NCI-H2171 treated with DMSO at 0.1 percent for 48 hours (cell line): ENCODE measurements around the gene ZNF462.
"Not testable (repeated sequence)": the region's sequence is repeated elsewhere in the genome, so short reads cannot be mapped to it uniquely, and the experiment has no call there.

ENCODE experiments used
- DNase-seq: peaks from one replicate; lab custom pipeline; 2025; lab: John Stamatoyannopoulos, UW

Gene ZNF462

DNA sequence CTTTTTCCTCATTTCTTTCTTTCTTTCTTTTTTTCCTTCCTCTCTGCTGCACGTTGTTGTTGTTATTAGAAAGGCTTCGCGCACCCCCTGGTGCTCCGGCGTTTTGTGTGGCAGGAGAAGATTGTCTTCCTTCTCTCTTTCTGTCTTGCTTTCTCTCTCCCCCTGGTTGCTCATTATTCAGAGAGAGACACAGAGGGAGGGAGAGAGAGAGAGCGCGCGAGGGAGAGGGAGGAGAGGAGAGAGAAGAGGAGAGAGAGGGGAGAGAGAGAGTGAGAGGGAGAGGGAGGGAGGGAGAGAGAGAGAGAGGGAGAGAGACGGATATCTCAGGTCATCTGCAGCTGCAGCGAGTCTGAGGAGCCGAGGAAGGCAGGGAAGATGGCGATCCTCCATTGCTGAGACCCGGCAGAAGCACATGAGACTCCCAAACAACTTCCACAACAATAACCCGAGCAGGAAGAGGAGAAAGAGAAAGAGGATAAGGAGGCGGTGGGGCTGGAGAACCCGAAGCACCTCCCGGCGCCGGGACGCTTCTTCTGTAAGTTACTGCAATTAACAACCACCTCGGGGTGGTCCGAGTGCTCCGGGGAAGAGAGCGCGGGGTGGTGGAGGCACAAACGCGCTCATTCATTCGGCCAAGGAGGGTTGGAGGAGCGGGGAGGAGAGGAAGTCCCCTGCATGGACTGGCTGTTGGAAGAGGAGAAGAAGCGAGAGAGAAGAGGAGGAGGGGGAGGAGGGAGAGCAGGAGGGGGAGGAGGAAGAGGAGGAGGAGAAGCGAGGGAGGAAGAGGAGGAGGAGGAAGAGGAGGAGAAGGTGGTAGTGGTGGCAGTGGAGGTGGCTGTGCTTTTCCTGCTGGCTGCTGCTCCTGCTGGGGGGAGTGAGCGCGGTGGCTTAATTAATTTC lies at the start of gene ZNF462:
Gene ZNF462 (plus strand): TSS at position 346 of the 900 bp plus-strand sequence. CDS start 60,218 bp downstream, outside the sequence.
- peak; percentile 82 for DNase-seq

- no peak for DNase-seq
Observed at GRCh38 chr9:106816524-106816923, 46.4 kb upstream of the ZNF462 start.

GRCh38 chr9:106818034-106818433 lies 44.9 kb upstream of the ZNF462 start:
- no peak for DNase-seq

DNA sequence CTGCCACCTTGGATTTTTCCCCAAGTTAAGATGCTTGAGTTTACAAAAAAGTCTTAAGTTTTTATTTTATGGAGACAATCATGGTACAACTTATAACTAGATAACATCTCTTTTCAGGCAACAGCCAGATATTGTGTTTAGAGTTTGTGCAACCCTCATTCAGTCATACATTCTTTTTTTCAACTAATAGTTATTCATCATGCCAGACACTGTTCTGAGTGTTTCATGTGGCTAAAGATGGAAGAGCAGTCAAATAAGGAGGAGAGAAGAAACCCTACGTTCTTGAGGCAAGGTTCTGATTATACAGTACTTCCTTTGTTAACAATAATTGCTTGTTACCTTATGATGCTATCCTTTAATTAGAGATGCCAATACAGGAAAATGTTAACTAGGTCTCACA lies 42.1 kb upstream of the ZNF462 start:
- no peak for DNase-seq

DNA sequence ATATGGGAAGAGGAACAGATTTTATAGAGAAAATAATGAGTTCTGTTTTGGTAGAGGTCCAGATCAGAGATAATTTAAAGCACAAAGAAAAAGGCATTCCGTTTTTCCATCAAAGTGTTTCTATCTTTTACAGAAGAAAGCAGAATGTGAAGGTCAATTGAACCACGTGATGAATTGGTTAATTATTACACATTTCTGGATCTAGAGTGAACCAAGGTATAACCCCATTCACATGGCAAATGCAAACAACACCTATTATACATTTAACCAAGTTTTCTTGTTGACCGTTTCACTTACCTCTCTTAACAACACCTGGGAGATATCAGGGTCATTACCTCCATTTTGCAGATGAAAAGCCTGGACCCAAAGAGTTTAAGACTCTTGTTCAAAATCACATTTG lies 34.9 kb upstream of the ZNF462 start:
- DNase-seq = no peak

GRCh38 chr9:106828965-106829364 lies 34.0 kb upstream of the ZNF462 start:
- no peak for DNase-seq

- no peak for DNase-seq
Observed at GRCh38 chr9:106829666-106830408, 33.1 kb upstream of the ZNF462 start.

- DNase-seq = no peak
Observed at GRCh38 chr9:106830527-106831150, 32.3 kb upstream of the ZNF462 start.

DNA sequence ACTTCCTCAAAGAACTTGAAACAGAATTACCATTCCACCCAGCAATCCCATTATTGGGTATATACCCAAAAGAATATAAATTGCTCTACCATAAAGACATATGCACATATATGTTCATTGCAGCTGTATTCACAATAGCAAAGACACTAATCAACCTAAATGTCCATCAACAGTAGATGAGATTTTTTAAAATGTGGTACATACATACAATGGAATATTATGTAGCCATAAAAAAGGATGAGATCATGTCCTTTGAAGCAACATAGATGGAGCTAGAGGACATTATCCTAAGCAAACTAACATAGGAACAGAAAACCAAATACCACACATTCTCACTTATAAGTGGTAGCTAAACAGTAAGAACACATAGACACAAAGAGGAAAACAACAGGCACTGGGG lies 28.1 kb upstream of the ZNF462 start:
- DNase-seq = no peak

GRCh38 chr9:106835840-106836239 lies 27.1 kb upstream of the ZNF462 start:
- DNase-seq = no peak

GRCh38 chr9:106843371-106843770 lies 19.6 kb upstream of the ZNF462 start:
- peak; percentile 17 for DNase-seq

- DNase-seq = no peak
Observed at GRCh38 chr9:106846307-106846706, 16.7 kb upstream of the ZNF462 start.

GRCh38 chr9:106846857-106847256 lies 16.1 kb upstream of the ZNF462 start:
- DNase-seq = no peak

GRCh38 chr9:106851640-106852039 lies 11.3 kb upstream of the ZNF462 start:
- not testable (repeated sequence) for DNase-seq

- no peak for DNase-seq
Observed at GRCh38 chr9:106857811-106858470, 5.0 kb upstream of the ZNF462 start.

DNA sequence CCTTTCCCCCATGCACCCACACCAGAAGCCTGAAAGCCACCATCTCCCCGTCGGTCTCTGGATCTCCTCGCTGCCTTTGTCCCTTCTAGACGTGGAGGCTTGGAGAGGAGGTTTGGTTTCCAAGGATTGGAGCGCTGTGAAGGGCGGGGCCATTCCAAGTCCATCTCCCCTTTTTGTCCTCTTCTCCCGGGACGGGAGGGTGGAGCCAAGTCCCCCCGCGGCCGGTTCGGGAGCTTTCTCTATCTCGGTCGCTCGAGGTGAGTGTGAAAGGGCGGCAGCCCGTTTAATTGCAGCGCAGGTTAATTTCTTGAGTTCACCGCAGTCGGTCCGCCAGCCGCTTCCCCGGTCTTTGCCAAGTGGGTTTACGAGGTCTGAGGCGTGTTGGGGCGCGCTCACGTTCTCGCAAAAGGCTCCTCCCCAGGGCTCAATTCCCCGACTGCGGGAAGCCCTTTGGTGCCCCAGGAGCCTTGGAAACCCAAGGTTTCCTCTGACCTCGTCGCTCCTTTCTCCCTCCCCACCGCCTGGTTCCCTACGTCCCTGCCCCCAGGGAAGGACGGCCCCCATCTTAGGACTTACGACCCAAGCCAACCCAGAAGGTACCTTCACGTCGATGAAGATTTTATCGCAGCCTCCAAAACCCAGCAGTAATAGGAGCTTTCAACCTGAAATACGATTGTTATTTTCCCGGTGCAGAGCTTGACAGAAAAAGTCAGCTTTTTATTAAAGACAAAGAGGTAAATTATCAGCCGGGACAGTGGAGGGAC lies 2.8 kb upstream of the ZNF462 start:
- peak; percentile 82 for DNase-seq

DNA sequence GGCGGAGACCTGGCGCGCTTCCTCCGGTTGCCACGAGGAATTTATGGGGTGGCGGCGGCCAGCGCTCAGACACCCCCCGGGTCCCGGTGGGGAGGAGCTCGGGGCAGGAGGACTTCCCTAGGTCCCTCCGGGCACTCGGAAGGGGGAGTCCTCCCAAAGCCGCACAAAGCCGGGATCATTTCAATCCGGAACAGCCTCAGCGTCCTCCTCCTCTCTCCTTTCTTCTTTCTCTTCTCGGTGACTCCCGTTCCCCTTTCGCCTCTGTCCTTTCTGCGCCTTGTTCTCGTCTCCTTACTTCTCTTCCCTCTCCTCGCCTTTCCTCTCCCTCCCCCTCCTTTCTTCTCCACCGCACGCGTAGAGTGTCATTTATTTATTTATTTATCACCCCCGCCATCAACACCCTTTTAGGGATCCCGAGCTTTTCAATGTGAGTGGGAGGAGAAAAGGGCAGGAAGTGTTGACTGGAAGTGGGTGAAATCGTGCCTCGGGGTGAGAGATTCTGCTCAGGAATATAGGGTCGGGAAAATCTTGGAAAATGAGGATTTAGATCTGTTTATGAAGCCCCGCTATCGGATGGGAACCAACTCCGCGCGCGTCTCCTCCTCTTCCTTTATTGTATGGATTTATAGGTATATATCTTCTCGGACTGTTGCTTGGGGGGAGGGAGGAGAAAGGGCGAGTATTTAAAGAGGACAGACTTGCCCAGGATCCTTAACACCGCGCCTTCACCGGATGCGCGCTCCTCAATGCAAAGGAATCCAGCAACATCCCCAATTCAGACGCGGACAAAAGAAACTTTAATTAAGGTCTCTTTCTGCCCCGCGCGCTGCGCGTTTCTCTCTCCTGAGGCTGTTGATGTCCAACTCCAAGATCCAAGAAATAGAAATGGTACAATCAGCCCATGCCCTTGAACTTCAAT lies 2.0 kb upstream of the ZNF462 start:
- DNase-seq = peak; percentile 72

- DNase-seq = no peak
Observed at GRCh38 chr9:106861640-106862109, 1.3 kb upstream of the ZNF462 start.

DNA sequence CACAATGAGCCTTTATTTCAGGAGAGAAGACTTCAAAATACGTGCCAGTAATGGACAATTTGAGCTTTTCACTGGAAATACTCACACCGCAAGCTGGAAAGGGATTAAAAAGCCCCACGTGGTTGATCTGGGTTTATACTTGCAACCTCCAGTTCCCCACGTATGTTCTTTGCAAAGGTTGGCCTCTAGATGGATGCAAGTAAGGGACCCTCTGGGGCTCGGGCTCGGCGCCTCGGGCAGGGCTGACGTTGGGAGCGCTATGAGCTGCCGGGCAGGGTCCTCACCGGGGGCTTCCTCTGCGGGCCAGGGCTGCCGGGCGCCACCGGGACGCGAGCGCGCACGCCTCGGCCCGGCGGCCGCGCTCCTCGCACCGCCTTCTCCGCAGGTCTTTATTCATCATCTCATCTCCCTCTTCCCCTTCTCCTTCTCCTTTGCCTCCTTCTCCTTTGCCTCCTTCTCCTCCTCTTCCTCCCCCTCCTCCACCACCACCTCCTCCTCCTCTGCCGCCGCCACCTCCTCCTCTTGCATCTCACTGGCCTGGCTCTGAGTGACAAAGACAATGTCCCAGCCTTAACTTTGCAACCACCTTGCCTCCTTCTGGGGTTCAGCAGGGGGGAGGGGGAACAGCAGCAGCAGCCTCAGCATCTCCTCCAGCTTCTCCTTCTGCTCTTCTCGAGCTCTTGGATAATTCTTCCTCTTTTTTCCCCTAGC lies 701 bp upstream of the ZNF462 start:
- peak; percentile 74 for DNase-seq
